22Rv1 (cell line): ENCODE data around the gene IGFALS.

Experiments
- CTCF ChIP-seq: fragments of 450-650 bp; IDR thresholded peaks from 2 replicates; pipeline ENCODE4 v1.5.1; 2017; ENCODE audit warnings: mild to moderate bottlenecking
- ZFX ChIP-seq: fragments of 450-650 bp; IDR thresholded peaks from 2 replicates; pipeline ENCODE4 v1.6.1; 2017; ENCODE audit warnings: antibody characterized with exemption, borderline replicate concordance

- TF ChIP-seq CTCF, result peak; percentile 94
- TF ChIP-seq ZFX, result no peak
Observed at GRCh38 chr16:1772908-1773702, 20.4 kb downstream of the IGFALS start, which contains the start of gene MRPS34.
